ENCODE results near the gene RBFOX1.

Gene RBFOX1

DNA sequence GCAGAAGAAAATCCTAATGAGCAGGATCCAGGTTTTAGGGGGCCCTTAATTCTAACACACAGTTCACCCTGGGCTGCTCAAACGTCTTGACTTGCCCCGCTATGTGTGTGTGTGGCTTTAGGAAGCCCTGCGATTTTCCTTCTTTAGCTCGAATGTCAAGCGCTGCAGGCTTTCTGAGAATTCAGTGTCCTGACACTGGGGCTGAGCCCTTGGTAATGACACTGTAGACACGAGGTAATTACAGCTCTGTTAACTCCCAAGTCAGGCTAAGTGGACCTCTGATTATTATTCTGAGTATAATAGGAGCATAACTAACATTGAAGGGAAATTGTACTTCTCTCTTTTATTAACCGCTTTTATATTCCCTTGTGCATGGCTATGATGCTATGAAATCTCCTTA, 202.1 kb downstream of the RBFOX1 start:
- DNase-seq: no peak

GRCh38 chr16:7541026-7541425, 208.4 kb downstream of the RBFOX1 start:
- no peak for DNase-seq

GRCh38 chr16:7545251-7545650, 212.6 kb downstream of the RBFOX1 start:
- DNase-seq: no peak

DNA sequence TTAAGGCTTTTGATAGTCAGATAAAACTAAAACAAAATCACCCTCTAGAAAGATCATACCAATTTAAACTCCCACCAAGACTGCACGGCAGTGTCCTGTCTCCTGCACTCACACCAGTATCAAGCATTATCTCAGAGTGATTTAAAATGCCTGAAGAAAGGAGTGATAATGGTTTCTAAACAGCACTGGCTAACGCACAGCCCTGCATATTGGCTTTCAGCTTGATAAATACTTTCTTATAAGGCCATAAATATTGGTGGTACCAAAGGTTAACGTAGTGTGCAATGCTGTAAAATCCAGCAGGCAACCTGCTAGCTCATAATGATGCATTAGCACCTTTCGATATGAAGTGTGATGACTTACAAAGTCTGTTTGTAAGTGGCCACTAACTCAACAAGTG, 214.3 kb downstream of the RBFOX1 start:
- DNase-seq: no peak

GRCh38 chr16:7547736-7548135, 215.1 kb downstream of the RBFOX1 start:
- no peak for DNase-seq

GRCh38 chr16:7548796-7549318, 216.2 kb downstream of the RBFOX1 start:
- DNase-seq: no peak

DNA sequence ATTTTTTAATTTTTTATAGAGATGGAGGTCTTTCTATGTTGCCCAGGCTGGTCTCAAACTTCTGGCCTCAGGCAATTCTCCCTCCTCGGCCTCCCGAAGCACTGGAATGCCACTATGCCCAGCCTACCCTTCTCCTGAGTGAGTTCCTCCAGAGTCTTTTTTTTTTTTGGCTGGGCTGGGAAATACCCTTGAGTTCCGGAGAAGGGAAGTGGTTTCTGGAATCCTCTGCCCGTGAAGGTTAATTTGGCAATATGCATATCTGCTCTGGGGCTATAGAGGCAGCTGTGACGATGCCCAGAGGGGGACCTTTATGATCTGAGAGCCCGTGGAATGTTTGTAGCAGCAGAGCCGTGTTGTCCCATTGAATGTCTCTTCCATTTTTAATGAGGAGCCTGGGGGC, 217.5 kb downstream of the RBFOX1 start:
- DNase-seq: no peak

- no peak for DNase-seq
These were observed 222.8 kb downstream of the RBFOX1 start for GRCh38 chr16:7555459-7555858.

DNA sequence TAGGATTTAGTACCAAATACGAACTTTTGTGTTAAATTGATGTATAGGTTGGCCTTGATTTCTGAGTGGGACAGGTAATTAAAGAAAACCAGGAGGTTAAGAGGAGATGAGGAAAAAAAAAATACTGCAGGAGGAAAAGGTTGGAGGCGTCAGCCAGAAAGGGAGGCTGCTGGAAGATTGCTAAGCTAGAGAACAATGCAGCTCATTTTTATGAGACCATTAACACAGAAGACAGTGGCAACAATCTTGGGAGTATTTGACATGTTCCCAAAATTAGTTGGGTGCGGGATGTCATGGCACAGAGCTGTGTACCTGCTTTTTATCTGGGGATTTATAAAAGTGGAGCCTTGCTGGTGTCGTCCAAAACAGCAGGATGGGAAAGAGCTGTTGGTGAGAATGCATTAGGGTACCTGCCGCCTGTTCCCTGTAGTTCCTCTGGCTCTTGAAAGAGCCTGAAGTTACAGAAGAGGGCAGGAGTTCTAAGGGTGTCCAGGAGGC, 229.3 kb downstream of the RBFOX1 start:
- no peak for DNase-seq

DNA sequence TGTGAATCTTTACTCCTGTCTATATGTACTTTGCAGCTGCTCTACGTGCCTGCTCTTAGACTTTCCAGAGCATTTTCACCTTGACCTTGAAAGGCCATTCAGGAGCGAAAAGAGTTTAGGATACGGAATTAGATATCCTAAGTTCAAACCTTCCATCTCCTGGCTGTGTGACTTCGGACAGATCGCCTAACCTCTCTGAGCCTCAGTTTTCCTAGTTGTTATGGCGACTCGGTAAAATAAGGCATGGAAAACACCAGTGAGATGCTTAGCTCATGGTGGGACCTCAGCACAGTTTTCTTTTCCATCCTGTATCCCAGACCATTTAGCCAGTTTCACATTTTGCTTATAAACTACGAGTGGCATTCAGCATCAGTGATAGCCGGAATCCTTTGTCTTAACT, 233.7 kb downstream of the RBFOX1 start:
- no peak for DNase-seq

GRCh38 chr16:7571366-7571765, 238.7 kb downstream of the RBFOX1 start:
- no peak for DNase-seq

- DNase-seq: no peak
These were observed 244.9 kb downstream of the RBFOX1 start for GRCh38 chr16:7577588-7577987.

- no peak for DNase-seq
These were observed 246.8 kb downstream of the RBFOX1 start for GRCh38 chr16:7579454-7579853.

DNA sequence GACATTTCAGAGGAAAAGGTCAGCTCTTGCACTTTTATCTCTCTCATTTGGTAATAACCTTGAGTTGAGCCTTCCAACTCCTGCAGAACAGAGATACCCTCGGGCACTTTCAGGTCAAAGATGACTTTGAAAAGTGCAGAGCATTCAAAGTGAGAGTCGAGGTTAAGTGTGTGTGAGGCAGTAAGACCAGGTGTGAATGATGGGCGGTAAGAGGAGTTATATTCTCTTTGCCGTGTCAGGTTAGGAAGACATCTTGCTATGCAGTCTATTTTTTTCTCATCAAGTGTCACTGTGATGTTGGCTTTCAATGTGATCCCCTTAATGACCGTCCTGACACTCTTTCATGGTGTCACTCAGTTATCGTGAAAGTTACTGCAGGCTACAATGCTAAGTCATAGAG, 248.5 kb downstream of the RBFOX1 start:
- DNase-seq: no peak

DNA sequence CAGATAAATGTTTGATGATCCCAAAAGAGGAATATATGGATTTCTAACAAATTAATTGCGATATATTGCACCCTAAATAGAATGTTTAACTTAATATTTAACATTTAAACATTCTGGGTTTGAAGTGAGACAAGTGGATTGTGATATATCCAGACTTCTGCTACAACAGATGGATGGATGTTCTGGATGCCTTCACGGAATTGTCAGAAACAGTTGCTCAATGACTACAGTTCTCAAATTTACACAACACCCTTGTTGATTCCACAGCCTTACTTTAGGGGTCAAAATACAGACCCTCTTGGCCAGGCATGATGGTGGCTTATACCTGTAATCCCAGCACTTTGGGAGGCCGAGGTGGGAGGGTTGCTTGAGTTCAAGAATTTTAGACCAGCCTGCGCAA, 250.8 kb downstream of the RBFOX1 start:
- no peak for DNase-seq

DNA sequence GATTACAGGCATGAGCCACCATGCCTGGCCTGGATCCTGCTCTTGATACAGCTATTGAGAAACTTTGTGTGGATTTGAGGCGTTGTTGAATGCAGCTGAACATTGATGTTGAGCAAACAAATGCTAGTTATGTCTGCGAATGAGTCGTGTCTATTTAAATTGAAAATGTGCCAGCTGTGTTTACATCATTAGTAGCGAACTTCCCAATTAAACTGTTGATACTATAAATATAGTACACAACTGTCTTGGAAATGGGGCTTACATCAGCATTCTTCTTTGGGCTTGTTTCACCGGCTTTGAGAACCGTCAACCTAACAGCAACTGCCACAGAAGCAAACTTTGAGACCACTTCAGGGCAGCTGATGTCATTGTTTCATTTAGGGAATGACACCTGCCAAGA, 251.9 kb downstream of the RBFOX1 start:
- DNase-seq: no peak

GRCh38 chr16:7585705-7586104, 253.1 kb downstream of the RBFOX1 start:
- DNase-seq: no peak

GRCh38 chr16:7590934-7591333, 258.3 kb downstream of the RBFOX1 start:
- no peak for DNase-seq

GRCh38 chr16:7596308-7596707, 263.7 kb downstream of the RBFOX1 start:
- DNase-seq: no peak

DNA sequence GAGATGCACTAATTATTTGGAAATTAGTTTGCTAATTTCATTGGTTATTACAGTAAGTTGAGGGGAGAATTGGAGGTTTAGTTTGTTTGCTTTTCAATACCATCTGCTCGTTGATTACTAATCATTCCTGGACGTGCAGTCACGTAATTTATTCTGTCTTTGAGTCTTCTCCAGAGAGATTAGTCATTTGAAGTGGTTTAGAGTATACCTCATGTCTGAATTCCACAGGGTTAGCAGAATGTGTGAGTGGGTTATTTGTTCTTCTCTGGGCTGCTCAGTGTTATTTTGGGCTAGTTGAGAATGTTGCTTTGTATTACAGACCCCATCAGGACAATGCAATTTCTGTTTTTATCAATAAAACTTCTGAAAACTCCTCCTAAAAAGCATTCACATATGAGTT, 265.0 kb downstream of the RBFOX1 start:
- DNase-seq: no peak

DNA sequence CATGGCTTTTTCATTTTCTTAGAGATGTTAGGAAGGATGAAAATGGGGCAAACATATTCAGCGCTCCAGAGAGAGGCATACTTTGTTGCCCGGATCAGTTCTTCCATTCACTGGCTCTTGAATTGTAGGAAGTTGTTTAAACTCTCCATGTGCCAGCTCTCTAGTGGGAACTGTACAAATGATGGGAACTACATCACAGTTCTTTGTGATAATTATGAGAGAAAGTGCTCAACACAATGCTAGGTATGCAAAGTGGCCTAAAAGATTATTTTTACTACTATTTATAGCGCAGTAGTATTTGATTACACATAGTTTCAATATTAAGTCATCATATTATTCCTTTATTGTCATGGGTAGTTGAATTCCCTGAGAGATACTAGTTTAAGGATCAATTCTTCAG, 268.5 kb downstream of the RBFOX1 start:
- no peak for DNase-seq

GRCh38 chr16:7602291-7602950, 269.8 kb downstream of the RBFOX1 start:
- DNase-seq: no peak

DNA sequence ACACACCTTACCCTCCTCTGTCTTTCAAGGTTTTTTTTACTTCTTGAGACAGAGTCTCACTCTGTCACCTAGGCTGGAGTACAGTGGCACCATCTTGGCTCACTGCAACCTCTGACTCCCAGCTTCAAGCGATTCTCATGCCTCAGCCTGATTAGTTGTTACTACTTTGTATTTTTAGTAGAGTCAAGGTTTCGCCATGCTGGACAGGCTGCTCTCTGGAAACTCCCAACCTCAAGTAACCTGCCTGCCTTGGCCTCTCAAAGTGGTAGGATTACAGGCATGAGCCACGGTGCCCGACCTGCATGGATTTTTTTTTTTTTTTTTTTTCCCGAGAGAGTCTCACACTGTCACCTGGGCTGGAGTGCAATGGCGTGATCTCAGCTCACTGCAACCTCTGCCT, 273.2 kb downstream of the RBFOX1 start:
- DNase-seq: no peak

- no peak for DNase-seq
These were observed 280.0 kb downstream of the RBFOX1 start for GRCh38 chr16:7612671-7613070.

- no peak for DNase-seq
These were observed 280.9 kb downstream of the RBFOX1 start for GRCh38 chr16:7613518-7613917.
